Panc1 (cell line): ENCODE data around the gene ASTN2.

Experiments used
- CTCF ChIP-seq: fragments of 450-650 bp; IDR thresholded peaks from 2 replicates; pipeline ENCODE4 v1.5.1; 2017; ENCODE audit warnings: mild to moderate bottlenecking
- SIN3A ChIP-seq: IDR thresholded peaks from 2 replicates; pipeline ENCODE4 v1.6.1; 2012; ENCODE audit warnings: low read depth, mild to moderate bottlenecking, low read length, moderate library complexity, borderline replicate concordance; ENCODE audit not compliant: insufficient read depth

- TF ChIP-seq CTCF = no peak
- TF ChIP-seq SIN3A = no peak
These were observed 164.1 kb downstream of the ASTN2 start for GRCh38 chr9:117250610-117251215.
